ENCODE measurements around the gene GLTP. TPM values are rescaled to one million over a fixed set of nuclear protein-coding genes. Genes with fewer than 3 reads are reported as not detected.
"Not testable (repeated sequence)": the region's sequence is repeated elsewhere in the genome, so short reads cannot be mapped to it uniquely, and the experiment has no call there.

GLTP gene
- total RNA-seq, 4 donors from 2014 or later = 35.6 to 287 (median 167) TPM

DNA sequence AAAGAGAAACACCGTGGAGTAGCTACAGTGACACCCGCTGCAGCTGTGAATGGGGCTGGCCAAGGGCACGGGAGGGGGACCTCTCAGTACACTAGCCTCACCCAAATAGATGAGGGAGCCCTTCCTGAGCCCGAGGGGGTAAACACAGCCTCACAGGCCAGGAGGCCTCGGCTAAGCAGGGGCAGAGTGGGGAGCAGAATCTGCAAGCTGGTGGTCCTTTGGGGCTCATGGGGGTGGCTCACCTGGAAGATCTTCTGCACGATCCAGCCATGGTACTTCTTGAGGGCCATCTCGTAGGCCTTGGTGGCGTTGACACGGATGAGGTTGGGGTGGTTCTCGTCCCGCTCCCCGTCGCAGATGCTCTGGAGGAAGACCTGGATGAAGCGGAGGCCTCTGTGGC is 25.0 kb downstream of the GLTP start:
- WGBS, 2 donors (ENCODE audit: low coverage in 1 of 2) = 92% methylated on average over 14 of the region's 14 CpGs; no CpG with 5 or more reads in 1 of the 2 donors
- no peak for DNase-seq
- Histone ChIP-seq H3K36me3 (peaks cover 0 to 8% (median 2%) of the 10 kb centered on the region in 4 donors), H3K27ac (no peak overlapping the region), H3K9me3 (no peaks in the 10 kb centered on the region), H3K27me3 (no peaks in the 10 kb centered on the region), H3K4me3 (no peak overlapping the region), H3K4me1 (peaks cover 0 to 4% (median 0%) of the 10 kb centered on the region in 4 donors)
- no peak for TF ChIP-seq EP300 (IDR thresholded peaks at IDR 0.05; ENCODE audit: low read depth)
- TF ChIP-seq POLR2A (IDR thresholded peaks at IDR 0.05) = no peak
- no peak for TF ChIP-seq CTCF (IDR thresholded peaks at IDR 0.05)
- no peak for TF ChIP-seq POLR2AphosphoS5 (IDR thresholded peaks at IDR 0.05)
- in situ Hi-C loops (cut with MboI; ENCODE audit: low pct_ligation_motif_present in 1 of 4, low pct_unique_long_range_greater_than_20kb in 1 of 4, low sequenced_read_pairs in 3 of 4) (loop anchor here in 1 of 4 donors (10.0 kb wide), 1 partner anchor 69 kb away; no protein-coding TSS in a partner anchor), intact Hi-C loops (cut with DNase I; ENCODE audit: low total_unique reads) (no loop called here)

- H3K4me3 ChIP-seq; intact Hi-C loops (cut with DNase I; ENCODE audit: low total_unique reads): not testable (repeated sequence)
Observed at GRCh38 chr12:109850518-109850917, 29.8 kb downstream of the GLTP start.

GRCh38 chr12:109847142-109847735 is 33.1 kb downstream of the GLTP start:
- H3K27me3 ChIP-seq = no peaks in the 10 kb centered on the region
- H3K4me3 ChIP-seq = no peak overlapping the region
- in situ Hi-C loops (cut with MboI; ENCODE audit: low pct_ligation_motif_present in 1 of 4, low pct_unique_long_range_greater_than_20kb in 1 of 4, low sequenced_read_pairs in 3 of 4) (no loop called here), intact Hi-C loops (cut with DNase I; ENCODE audit: low total_unique reads) (no loop called here)
- no peak for DNase-seq
- 46% methylated on average over 7 of the region's 7 CpGs; no CpG with 5 or more reads in 1 of the 2 donors for WGBS, 2 donors (ENCODE audit: low coverage in 1 of 2)
- TF ChIP-seq CTCF (IDR thresholded peaks at IDR 0.05) (no peak), EP300 (IDR thresholded peaks at IDR 0.05; ENCODE audit: low read depth) (no peak), POLR2A (IDR thresholded peaks at IDR 0.05) (no peak)
- peaks cover 3 to 10% (median 7%) of the 10 kb centered on the region in 4 donors for H3K4me1 ChIP-seq
- H3K9me3 ChIP-seq = no peaks in the 10 kb centered on the region
- H3K27ac ChIP-seq = no peak overlapping the region
- H3K36me3 ChIP-seq = no peaks in the 10 kb centered on the region

More at GRCh38 chr12:109850518-109850917, 29.8 kb downstream of the GLTP start:
- H3K4me1 ChIP-seq, H3K27ac ChIP-seq, H3K27me3 ChIP-seq, H3K36me3 ChIP-seq, H3K9me3 ChIP-seq, DNase-seq: not testable (repeated sequence)
- in situ Hi-C loops (cut with MboI; ENCODE audit: low pct_ligation_motif_present in 1 of 4, low pct_unique_long_range_greater_than_20kb in 1 of 4, low sequenced_read_pairs in 3 of 4) = loop anchor here in 1 of 4 donors (10.0 kb wide), 1 partner anchor 74 kb away; no protein-coding TSS in a partner anchor
- WGBS, 2 donors (ENCODE audit: low coverage in 1 of 2) = 88 to 100% methylated on average over 1 to 6 of the region's 6 CpGs

DNA sequence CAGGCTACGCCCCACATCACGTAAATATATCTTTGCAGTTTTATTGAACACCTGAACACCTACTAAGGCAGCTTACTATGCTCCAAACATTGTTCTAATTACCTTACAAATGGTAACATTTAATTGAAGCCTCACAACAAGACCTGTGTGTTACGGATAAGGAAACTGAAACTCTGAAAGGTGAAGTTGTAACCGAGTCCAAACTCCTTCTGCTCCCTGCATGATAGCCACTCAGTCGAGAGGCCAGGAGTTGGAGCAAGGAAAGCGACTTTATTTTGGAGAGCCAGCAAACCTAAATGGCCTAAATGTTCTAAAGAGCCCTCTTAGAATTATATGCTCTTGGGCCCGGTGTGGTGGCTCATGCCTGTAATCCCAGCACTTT is 34.5 kb downstream of the GLTP start:
- WGBS, 2 donors (ENCODE audit: low coverage in 1 of 2) = 59 to 67% methylated on average over 4 to 7 of the region's 7 CpGs
- no peaks in the 10 kb centered on the region for H3K27me3 ChIP-seq
- intact Hi-C loops (cut with DNase I; ENCODE audit: low total_unique reads) (loop anchor here (1.0 kb wide), 1 partner anchor 41 kb away; no protein-coding TSS in a partner anchor), in situ Hi-C loops (cut with MboI; ENCODE audit: low pct_ligation_motif_present in 1 of 4, low pct_unique_long_range_greater_than_20kb in 1 of 4, low sequenced_read_pairs in 3 of 4) (no loop called here)
- H3K4me3 ChIP-seq = peak overlapping the region in 1 of 4 donors; percentile 35
- no peak for DNase-seq
- H3K4me1 ChIP-seq = peaks cover 3 to 10% (median 7%) of the 10 kb centered on the region in 4 donors
- no peak overlapping the region for H3K27ac ChIP-seq
- no peaks in the 10 kb centered on the region for H3K9me3 ChIP-seq
- TF ChIP-seq CTCF (IDR thresholded peaks at IDR 0.05) (no peak), POLR2AphosphoS5 (IDR thresholded peaks at IDR 0.05) (no peak), EP300 (IDR thresholded peaks at IDR 0.05; ENCODE audit: low read depth) (no peak), POLR2A (IDR thresholded peaks at IDR 0.05) (no peak)
- H3K36me3 ChIP-seq = no peaks in the 10 kb centered on the region
